K562 (cell line): ENCODE results near the gene VSNL1. TPM values are rescaled to one million over a fixed set of nuclear protein-coding genes. Genes with fewer than 3 reads are reported as not detected.

Experiments used
- HDAC2 ChIP-seq: fragments of 450-650 bp; IDR thresholded peaks from 2 replicates; pipeline ENCODE4 v1.6.1; 2016; ENCODE audit warnings: mild to moderate bottlenecking
- ILF3 ChIP-seq: fragments of 450-650 bp; IDR thresholded peaks from 2 replicates; pipeline ENCODE4 v1.6.1; 2018; ENCODE audit warnings: antibody characterized with exemption, mild to moderate bottlenecking, moderate library complexity, borderline replicate concordance
- JUNB ChIP-seq: fragments of 450-650 bp; formaldehyde crosslinking; conservative IDR thresholded peaks from 2 replicates; pipeline ENCODE4 v1.4.0; 2020; ENCODE audit warnings: mild to moderate bottlenecking
- KAT8 ChIP-seq: fragments of 450-650 bp; IDR thresholded peaks from 2 replicates; pipeline ENCODE4 v1.6.1; 2016; ENCODE audit warnings: low read depth, mild to moderate bottlenecking
- MTF1 ChIP-seq: fragments of 250-450 bp; sonication (Bioruptor Pico); IDR thresholded peaks from 2 replicates; pipeline ENCODE4 v1.9.0; 2021; ENCODE audit warnings: moderate library complexity, mild to moderate bottlenecking, inconsistent platforms, borderline replicate concordance
- NCOA2 ChIP-seq, 2 experiments: fragments of 450-650 bp; IDR thresholded peaks; 2 replicates each; pipeline ENCODE4 v1.6.1; 2018; ENCODE audit warnings: mild to moderate bottlenecking in 2 of 2, moderate library complexity in 1 of 2; ENCODE audit not compliant: partially characterized antibody in 2 of 2
- NFE2 ChIP-seq: IDR thresholded peaks from 2 replicates; pipeline ENCODE4 v1.6.1; 2014; ENCODE audit warnings: antibody characterized with exemption, low read depth
- NFE2L1 ChIP-seq: fragments of 450-650 bp; IDR thresholded peaks from 2 replicates; pipeline ENCODE4 v1.6.1; 2016; ENCODE audit warnings: missing genetic modification characterization, low read depth, mild to moderate bottlenecking, missing compliant biosample characterization, moderate library complexity, borderline replicate concordance
- SMAD4 ChIP-seq: fragments of 250-450 bp; sonication (Bioruptor Pico); conservative IDR thresholded peaks from 2 replicates; pipeline ENCODE4 v1.8.0; 2021; ENCODE audit warnings: inconsistent platforms, mild to moderate bottlenecking, moderate library complexity
- ZNF324 ChIP-seq: fragments of 250-450 bp; sonication (Bioruptor Pico); IDR thresholded peaks from 2 replicates; pipeline ENCODE4 v1.4.0; 2020; ENCODE audit warnings: mild to moderate bottlenecking
- ZNF431 ChIP-seq: sonication (generic); formaldehyde crosslinking; IDR thresholded peaks from 2 replicates; pipeline ENCODE4 v1.8.0; 2022; ENCODE audit warnings: mild to moderate bottlenecking, missing genetic modification reagents
- ZNF699 ChIP-seq: fragments of 250-450 bp; sonication (Bioruptor Pico); IDR thresholded peaks from 2 replicates; pipeline ENCODE4 v1.8.0; 2021; ENCODE audit warnings: mild to moderate bottlenecking, moderate library complexity; ENCODE audit not compliant: insufficient replicate concordance
- ZNF717 ChIP-seq: fragments of 250-450 bp; sonication (Bioruptor Pico); IDR thresholded peaks from 2 replicates; pipeline ENCODE4 v1.5.0; 2021
- polyA plus RNA-seq, 8 experiments: library from polyadenylated mRNA; depleted of rRNA in 4 of 8; stranded (reverse) in 5 of 8; unstranded in 3 of 8; fragments of >200 nt; fragmentation: Nextera tagmentation in 2 of 8; fragmentation: Illumina TruSeq in 1 of 8; extraction: Ambion mirVana in 2 of 8; extraction: Trizol in 1 of 8; gene quantifications; 2 replicates each; pipeline versions ENCODE4 v1.2.1 to v1.2.3, GENCODE V29; 2011 to 2014; ENCODE audit warnings: inconsistent platforms in 1 of 8, missing spikeins in 1 of 8
- total RNA-seq, 7 experiments: library from RNA; depleted of rRNA in 6 of 7; stranded (reverse); fragments of >200 nt in 6 of 7; fragmentation: Illumina TruSeq in 2 of 7; extraction: Trizol in 2 of 7; gene quantifications; 2 replicates each; pipeline versions ENCODE4 v1.2.1 to v1.2.3, GENCODE V29; 2011 to 2021; ENCODE audit warnings: low replicate concordance in 1 of 7
- TF ChIP-seq, protein P1 (sequence below), 2 experiments: fragments of 250-450 bp in 1 of 2; fragments of 450-650 bp in 1 of 2; sonication (Bioruptor Pico) in 1 of 2; IDR thresholded peaks; 2 replicates each; pipeline versions ENCODE4 v1.6.1 to v1.8.0; 2016 to 2021; ENCODE audit warnings: mild to moderate bottlenecking in 2 of 2, moderate library complexity in 2 of 2, missing compliant biosample characterization in 1 of 2, missing genetic modification characterization in 1 of 2
- TF ChIP-seq, protein P2 (sequence below): fragments of 450-650 bp; IDR thresholded peaks from 2 replicates; pipeline ENCODE4 v1.6.1; 2016; ENCODE audit warnings: low read depth

VSNL1 gene
- total and polyA plus RNA-seq, 9 of the 15 experiments (the other 6 are each of a cell fraction or from before 2014, with no cell fraction given), result 0.20 TPM; not detected in 8

DNA sequence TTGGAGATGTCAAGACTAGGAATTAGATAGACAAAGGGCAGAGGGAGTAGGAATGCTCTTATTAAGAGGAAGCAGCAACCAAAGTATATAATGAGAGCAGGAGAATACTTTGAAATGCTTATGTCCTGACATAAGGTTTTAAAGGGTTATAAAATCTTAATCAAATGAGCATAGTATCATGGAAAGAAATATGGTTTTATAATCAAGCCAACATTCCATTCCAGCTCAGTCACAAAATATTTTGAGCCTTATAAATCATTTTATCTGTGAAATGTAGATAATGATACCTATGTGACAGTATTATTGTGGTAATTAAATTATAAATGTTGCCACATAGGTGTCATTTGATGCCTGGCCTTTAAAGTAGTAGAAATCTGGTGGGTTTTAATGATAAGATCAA is 17.6 kb downstream of the VSNL1 start (continued):
- TF ChIP-seq NFE2, result no peak
- TF ChIP-seq HDAC2, result no peak
- TF ChIP-seq MTF1 (CRISPR knock-in tag), result no peak
- no peak for TF ChIP-seq ILF3
- TF ChIP-seq NCOA2 (IDR thresholded peaks at IDR 0.05; ENCODE audit: partially characterized antibody in 2 of 2), result no peak
- TF ChIP-seq ZNF717 (CRISPR knock-in tag), result no peak
- no peak for TF ChIP-seq KAT8
- no peak for TF ChIP-seq ZNF324
- TF ChIP-seq JUNB (CRISPR knock-in tag), result no peak
- TF ChIP-seq, protein P1, sequence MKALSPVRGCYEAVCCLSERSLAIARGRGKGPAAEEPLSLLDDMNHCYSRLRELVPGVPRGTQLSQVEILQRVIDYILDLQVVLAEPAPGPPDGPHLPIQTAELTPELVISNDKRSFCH (CRISPR knock-in tag; IDR thresholded peaks at IDR 0.05), result no peak
- TF ChIP-seq, protein P1 (tag; IDR thresholded peaks at IDR 0.05), result no peak
- no peak for TF ChIP-seq NFE2L1 (tag)
- no peak for TF ChIP-seq ZNF431 (CRISPR knock-in tag)
- TF ChIP-seq ZNF699 (CRISPR knock-in tag), result no peak
- TF ChIP-seq, protein P2, sequence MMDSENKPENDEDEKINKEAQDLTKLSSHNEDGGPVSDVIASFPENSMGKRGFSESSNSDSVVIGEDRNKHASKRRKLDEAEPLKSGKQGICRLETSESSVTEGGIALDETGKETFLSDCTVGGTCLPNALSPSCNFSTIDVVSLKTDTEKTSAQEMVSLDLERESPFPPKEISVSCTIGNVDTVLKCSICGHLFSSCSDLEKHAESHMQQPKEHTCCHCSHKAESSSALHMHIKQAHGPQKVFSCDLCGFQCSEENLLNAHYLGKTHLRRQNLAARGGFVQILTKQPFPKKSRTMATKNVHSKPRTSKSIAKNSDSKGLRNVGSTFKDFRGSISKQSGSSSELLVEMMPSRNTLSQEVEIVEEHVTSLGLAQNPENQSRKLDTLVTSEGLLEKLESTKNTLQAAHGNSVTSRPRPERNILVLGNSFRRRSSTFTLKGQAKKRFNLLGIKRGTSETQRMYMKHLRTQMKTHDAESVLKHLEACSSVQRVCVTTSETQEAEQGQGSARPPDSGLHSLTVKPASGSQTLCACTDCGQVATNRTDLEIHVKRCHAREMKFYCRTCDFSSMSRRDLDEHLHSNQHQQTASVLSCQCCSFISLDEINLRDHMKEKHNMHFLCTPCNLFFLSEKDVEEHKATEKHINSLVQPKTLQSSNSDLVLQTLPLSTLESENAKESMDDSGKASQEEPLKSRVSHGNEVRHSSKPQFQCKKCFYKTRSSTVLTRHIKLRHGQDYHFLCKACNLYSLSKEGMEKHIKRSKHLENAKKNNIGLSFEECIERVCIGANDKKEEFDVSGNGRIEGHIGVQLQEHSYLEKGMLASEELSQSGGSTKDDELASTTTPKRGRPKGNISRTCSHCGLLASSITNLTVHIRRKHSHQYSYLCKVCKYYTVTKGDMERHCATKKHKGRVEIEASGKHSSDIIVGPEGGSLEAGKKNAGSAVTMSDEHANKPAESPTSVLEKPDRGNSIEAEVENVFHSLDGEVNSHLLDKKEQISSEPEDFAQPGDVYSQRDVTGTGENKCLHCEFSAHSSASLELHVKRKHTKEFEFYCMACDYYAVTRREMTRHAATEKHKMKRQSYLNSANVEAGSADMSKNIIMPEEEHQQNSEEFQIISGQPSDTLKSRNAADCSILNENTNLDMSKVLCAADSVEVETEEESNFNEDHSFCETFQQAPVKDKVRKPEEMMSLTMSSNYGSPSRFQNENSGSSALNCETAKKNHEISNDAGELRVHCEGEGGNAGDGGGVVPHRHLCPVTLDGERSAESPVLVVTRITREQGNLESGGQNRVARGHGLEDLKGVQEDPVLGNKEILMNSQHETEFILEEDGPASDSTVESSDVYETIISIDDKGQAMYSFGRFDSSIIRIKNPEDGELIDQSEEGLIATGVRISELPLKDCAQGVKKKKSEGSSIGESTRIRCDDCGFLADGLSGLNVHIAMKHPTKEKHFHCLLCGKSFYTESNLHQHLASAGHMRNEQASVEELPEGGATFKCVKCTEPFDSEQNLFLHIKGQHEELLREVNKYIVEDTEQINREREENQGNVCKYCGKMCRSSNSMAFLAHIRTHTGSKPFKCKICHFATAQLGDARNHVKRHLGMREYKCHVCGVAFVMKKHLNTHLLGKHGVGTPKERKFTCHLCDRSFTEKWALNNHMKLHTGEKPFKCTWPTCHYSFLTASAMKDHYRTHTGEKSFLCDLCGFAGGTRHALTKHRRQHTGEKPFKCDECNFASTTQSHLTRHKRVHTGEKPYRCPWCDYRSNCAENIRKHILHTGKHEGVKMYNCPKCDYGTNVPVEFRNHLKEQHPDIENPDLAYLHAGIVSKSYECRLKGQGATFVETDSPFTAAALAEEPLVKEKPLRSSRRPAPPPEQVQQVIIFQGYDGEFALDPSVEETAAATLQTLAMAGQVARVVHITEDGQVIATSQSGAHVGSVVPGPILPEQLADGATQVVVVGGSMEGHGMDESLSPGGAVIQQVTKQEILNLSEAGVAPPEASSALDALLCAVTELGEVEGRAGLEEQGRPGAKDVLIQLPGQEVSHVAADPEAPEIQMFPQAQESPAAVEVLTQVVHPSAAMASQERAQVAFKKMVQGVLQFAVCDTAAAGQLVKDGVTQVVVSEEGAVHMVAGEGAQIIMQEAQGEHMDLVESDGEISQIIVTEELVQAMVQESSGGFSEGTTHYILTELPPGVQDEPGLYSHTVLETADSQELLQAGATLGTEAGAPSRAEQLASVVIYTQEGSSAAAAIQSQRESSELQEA, result no peak
- TF ChIP-seq SMAD4 (CRISPR knock-in tag), result no peak
- TF ChIP-seq, all 486 proteins: peak for 0
